Activated T-cell treated with anti-CD3 and anti-CD28 coated beads for 1 hour (primary cell): ENCODE results near the gene PRIM2.
"Not testable (repeated sequence)": the region's sequence is repeated elsewhere in the genome, so short reads cannot be mapped to it uniquely, and the experiment has no call there.

ENCODE experiments used
- DNase-seq: peaks from one replicate; pipeline ENCODE4 v3.0.0-alpha.2; 2020; ENCODE audit warnings: low read depth

PRIM2 gene

GRCh38 chr6:57365076-57365583 lies 47.7 kb downstream of the PRIM2 start:
- not testable (repeated sequence) for DNase-seq

DNA sequence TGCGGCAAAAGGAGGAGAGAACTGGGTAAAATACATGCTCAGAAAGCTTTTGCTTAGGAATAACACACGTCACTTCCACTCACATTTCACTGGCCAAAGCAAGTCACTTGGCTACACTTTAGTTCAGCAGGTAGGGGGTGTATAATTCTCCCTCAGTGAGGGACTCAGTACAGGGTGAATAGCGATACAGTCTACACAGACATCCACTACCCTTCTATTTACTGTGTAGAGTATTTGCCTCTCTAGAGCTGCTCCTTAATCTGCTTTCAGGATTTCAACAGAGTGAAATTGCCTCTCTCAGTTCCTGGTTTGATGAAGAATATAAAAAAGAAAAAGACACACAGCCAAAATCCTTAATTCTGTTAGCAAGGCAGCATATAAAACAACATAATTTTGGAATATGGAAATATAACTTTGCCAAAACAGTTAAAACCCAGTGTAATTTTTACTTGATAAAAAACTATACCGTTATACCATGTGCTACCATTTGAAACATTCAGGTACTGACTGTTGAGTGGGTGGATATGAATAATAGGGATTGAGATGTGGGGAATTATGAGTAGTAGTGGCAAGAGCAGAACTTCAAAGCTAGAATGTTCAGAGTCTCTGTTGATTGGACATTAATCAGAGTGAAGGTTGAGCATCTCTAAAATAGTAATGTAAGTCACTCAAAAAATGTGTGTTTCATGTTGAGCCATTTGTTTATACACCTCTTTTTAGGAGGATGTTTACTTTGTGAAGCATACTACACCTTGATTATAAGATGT lies 51.7 kb downstream of the PRIM2 start:
- DNase-seq, result not testable (repeated sequence)

DNA sequence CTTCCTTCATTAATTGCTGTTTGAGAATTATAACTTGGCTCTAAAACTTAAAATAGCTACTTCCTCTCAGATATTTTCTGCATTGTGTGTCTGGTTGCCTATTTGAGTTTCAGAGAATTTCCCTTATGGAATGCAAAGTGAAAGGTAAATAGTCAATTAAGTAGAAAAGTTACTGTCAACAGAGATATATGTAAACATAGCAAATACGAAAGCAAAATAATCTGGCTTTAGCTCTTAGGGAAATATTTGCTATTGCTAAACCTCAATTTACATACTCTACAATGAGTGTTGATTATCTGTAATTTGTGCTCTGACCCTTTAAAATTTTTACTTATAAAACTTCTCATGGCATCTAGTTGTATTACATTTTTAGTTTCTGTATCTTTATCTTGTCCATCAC lies 54.3 kb downstream of the PRIM2 start:
- DNase-seq, result not testable (repeated sequence)

GRCh38 chr6:57374764-57375163 lies 57.3 kb downstream of the PRIM2 start:
- not testable (repeated sequence) for DNase-seq

DNA sequence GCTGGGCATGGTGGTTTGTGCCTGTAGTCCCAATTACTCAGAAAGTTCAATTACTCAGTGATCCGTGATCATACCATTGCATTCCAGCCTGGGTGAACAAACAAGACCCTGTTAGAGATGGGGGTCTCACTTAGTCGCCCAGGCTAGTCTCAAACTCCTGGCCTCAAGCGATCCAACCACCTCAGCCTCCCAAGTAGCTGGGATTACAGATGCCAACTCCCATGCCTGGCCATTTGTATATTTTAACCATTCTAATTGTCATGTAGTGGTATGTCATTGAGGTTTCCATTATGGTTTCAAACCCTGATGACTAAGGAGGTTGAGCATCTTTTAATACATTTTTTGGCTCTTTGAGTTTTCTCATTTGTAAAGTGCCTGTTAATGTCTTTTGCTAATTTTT lies 58.7 kb downstream of the PRIM2 start:
- DNase-seq, result not testable (repeated sequence)

DNA sequence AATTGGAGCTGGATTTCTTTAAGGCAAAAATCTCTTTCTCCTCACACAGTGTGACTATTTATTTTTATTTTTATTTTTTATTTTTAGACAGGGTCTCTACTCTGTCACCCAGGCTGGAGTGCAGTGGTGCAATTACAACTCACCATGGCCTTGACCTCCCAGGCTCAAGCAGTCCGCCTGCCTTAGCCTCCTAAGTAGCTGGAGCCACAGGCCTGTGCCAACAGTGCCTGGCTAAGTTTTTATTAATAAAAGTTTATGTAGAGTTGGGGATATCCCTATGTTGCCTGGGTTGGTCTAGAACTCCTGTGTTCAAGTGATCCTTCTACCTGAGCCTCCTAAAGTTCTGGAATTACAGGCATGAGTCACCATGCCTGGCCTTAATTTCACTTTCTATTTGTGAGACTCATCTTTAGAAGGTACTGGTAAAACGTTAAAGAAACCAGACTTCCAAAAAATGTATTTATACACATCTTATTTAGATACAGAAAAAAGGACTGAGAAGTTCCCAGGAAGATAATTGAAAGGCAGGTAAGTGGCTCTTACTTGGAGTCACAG lies 71.7 kb downstream of the PRIM2 start:
- not testable (repeated sequence) for DNase-seq

GRCh38 chr6:57390818-57391217 lies 73.4 kb downstream of the PRIM2 start:
- not testable (repeated sequence) for DNase-seq

- DNase-seq, result not testable (repeated sequence)
These were observed 74.6 kb downstream of the PRIM2 start for GRCh38 chr6:57392047-57392446.

- not testable (repeated sequence) for DNase-seq
These were observed 101.9 kb downstream of the PRIM2 start for GRCh38 chr6:57419341-57419740.

- DNase-seq, result no peak
These were observed 104.1 kb downstream of the PRIM2 start for GRCh38 chr6:57421503-57421902.

DNA sequence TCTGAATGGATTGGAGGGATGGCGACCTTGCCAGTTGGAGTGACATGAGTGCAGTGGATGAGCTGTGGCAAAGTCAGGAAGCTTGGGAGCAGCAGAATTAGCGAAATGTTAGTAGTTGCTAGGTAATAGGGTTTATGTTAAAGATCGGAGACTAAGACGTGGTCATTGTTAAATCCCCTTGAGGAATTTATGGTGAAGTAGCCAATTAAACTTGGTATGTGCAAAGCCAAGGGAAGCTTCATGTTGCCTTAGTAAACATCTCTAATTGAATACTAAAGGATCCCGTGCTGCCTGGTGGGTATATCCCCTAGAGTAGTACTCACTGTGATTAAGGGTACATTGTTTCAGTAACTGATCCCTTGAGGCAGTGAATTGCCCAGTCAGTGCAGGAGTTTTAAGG lies 106.0 kb downstream of the PRIM2 start:
- no peak for DNase-seq

DNA sequence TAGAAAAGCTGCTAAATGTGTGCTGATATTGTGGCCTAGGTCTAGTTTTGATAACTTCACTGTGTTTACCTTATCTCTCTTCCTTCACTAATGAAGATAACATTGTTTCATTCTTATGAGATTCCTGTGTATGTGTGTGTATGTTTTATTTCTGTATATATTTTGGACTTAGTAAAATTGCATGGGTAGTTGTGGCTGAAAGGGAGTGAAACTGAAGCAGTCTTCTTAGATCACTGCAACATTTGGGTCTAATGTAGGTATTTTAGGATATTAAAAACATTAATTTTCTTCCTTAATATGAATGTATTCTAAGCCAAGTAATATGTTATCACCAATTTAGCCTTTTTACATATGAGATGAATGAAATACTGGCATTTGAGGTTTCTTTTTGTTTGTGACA lies 114.3 kb downstream of the PRIM2 start:
- not testable (repeated sequence) for DNase-seq

DNA sequence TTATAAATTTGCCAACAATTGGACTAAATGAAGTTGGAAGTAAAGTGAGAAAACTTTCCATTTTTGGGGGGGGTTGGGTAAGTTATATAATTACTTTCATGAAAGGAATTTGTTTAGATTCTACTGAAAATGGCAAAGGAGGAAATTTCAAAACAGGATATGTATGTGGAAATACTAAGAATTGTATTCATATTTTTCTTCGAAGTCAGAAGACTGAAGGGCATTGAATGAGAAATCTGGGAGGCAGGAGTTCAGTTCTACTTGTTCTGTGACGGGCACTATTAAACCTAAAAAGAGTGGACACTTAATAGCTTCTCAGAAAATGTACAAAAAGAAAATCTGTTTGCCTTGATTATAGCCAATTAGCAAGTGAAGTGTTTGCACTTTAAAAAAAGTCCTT lies 114.7 kb downstream of the PRIM2 start:
- DNase-seq, result no peak

DNA sequence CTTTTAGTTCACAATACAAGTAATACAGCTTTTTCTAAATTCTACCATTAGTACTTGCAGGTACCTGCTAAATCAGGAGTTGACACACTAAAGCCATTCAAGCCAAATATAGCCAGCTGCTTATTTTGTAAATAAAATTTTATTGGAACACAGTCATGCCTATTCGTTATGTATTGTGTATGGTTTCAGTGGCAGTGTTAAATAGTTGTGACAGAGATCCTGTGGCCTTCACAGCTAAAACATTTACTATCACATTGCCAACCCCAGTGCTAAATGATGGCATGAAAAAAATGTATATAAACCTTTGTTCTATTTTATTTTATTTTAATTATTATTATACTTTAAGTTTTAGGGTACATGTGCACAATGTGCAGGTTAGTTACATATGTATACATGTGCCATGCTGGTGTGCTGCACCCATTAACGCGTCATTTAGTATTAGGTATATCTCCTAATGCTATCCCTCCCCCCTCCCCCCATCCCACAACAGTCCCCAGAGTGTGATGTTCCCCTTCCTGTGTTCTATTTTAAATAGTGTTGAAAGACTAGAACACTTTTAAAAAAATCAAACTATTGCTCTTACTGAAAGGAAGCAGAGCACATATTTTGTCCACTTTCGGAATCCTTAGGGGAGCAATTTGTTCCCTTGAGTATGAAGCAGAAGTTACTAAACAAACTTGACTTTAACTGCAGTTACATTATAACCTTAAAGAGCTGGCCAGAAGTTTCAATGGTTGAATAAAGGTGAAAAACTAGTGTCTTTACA lies 115.7 kb downstream of the PRIM2 start:
- no peak for DNase-seq

GRCh38 chr6:57433790-57434189 lies 116.4 kb downstream of the PRIM2 start:
- not testable (repeated sequence) for DNase-seq

- DNase-seq, result no peak
These were observed 117.5 kb downstream of the PRIM2 start for GRCh38 chr6:57434944-57435343.

- DNase-seq, result no peak
These were observed 118.2 kb downstream of the PRIM2 start for GRCh38 chr6:57435475-57436160.

GRCh38 chr6:57440735-57441134 lies 123.3 kb downstream of the PRIM2 start:
- DNase-seq, result not testable (repeated sequence)

DNA sequence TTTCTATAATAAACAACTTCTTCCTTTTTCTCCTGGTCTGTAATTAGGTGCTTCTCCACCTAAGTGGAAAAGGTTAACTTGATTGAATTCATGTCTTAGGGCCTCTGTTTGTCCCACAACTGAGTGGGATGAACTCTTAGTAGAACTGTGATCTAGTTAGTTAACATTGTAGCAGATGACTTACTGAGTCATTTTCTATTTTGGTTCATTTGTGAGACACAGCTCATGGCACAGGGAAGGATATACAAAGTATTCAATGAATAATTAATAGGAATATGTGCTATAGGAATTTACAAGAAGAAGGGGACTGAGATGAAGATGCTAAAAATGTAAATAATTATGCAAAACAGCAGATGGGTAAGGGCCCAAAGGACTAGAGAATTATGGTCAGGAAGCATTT lies 124.7 kb downstream of the PRIM2 start:
- DNase-seq, result not testable (repeated sequence)

DNA sequence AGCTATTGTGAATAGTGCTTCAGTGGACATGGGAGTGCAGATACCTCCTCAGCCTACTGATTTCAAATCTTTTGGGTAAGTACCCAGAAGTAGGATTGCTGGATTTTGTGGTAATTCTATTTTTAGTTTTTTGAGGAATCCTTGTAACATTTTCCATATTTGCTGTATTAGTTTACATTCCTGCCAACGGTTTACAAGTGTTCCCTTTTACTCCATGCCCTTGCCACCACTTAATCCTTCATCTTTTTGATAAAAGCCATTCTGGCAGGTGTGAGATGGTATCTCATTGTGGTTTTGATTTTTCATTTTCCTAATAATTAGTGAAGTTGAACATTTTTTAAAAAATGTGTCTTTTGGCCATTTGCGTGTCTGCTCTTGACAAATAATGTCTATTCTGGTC lies 125.8 kb downstream of the PRIM2 start:
- not testable (repeated sequence) for DNase-seq

GRCh38 chr6:57444787-57445186 lies 127.4 kb downstream of the PRIM2 start:
- not testable (repeated sequence) for DNase-seq

GRCh38 chr6:57445379-57445778 lies 127.9 kb downstream of the PRIM2 start:
- not testable (repeated sequence) for DNase-seq
